K562 (cell line): ENCODE measurements around the gene ST6GAL1. TPM values are rescaled to one million over a fixed set of nuclear protein-coding genes. Genes with fewer than 3 reads are reported as not detected.

Experiments
- ATAC-seq: fragments of 200-7000 bp; cut with Tn5 transposase; 3 replicates; pipeline ENCODE4 v1.9.1; 2020; ENCODE audit warnings: moderate library complexity
- BruUV-seq: library from RNA; stranded (reverse); fragments of 400-500 nt; replicated peaks from 2 replicates; lab custom pipeline; 2021; lab: Mats Ljungman, UMichigan
- CTCF ChIA-PET: fragments of 300-600 bp; formaldehyde crosslinking; extraction: SDS; loops from one replicate; lab custom pipeline; 2021; ENCODE audit warnings: low intra/inter-chr PET ratio; lab: Yijun Ruan, JAX
- POLR2A ChIA-PET: fragments of 300-600, 350-650 bp; sonication (Branson Sonifier 250); formaldehyde crosslinking; extraction: SDS; loops from one replicate; lab custom pipeline; 2021; ENCODE audit warnings: antibody characterized with exemption, inconsistent platforms; lab: Yijun Ruan, JAX
- DNase-seq, 4 experiments: peaks; one replicate each; pipeline versions ENCODE4 v3.0.0 to v3.0.0-alpha.2; 2011 to 2018; ENCODE audit warnings: low spot score in 3 of 4, mixed read lengths in 3 of 4; ENCODE audit errors: extremely low read depth in 1 of 4
- FAIRE-seq: peaks from 2 replicates; lab custom pipeline; 2011; peaks lifted over from hg19 to GRCh38; lab: Jason Lieb, UNC
- H2AFZ ChIP-seq: 2 replicates; pipeline ENCODE4 v1.6.0; 2011; ENCODE audit warnings: low read depth, low read length, control low read depth, inconsistent platforms
- H3K27ac ChIP-seq: fragments of 200-600 bp; 3 replicates; pipeline ENCODE4 v1.8.0; 2011; ENCODE audit warnings: low read depth, mild to moderate bottlenecking, control low read depth, inconsistent platforms, low read length, moderate library complexity, mixed read lengths; ENCODE audit errors: extremely low read depth
- H3K27me3 ChIP-seq, 2 experiments: fragments of 300-600 bp in 1 of 2; 2 replicates in 1 of 2; 3 replicates in 1 of 2; pipeline versions ENCODE4 v1.6.0 to v1.8.0; 2011; ENCODE audit warnings: inconsistent platforms in 2 of 2, low read length in 2 of 2, mild to moderate bottlenecking in 1 of 2, mixed read lengths in 1 of 2, moderate library complexity in 1 of 2; ENCODE audit not compliant: control insufficient read depth in 2 of 2, insufficient read depth in 2 of 2
- H3K36me3 ChIP-seq: fragments of 300-600 bp; 3 replicates; pipeline ENCODE4 v1.8.0; 2011; ENCODE audit warnings: mild to moderate bottlenecking, low read length, inconsistent platforms; ENCODE audit not compliant: control insufficient read depth, insufficient read depth
- H3K4me1 ChIP-seq, 2 experiments: fragments of 200-600 bp in 1 of 2; replicated peaks in 1 of 2; 2 replicates in 1 of 2; 3 replicates in 1 of 2; pipeline versions ENCODE4 v1.5.1 to v1.8.0; 2011; ENCODE audit warnings: inconsistent platforms in 2 of 2, low read length in 2 of 2, mild to moderate bottlenecking in 1 of 2, mixed read lengths in 1 of 2, moderate library complexity in 1 of 2; ENCODE audit not compliant: control insufficient read depth in 2 of 2, insufficient read depth in 2 of 2
- H3K4me2 ChIP-seq: 2 replicates; pipeline ENCODE4 v1.6.1; 2011; ENCODE audit warnings: low read length, control low read depth, inconsistent platforms, mixed read lengths; ENCODE audit not compliant: insufficient read depth
- H3K4me3 ChIP-seq: fragments of 200-600 bp; sonication (generic), shearing (Covaris generic); 2 replicates; pipeline ENCODE4 v1.5.1; 2016; ENCODE audit warnings: control low read depth, inconsistent platforms
- H3K79me2 ChIP-seq: fragments of 200-600 bp; 3 replicates; pipeline ENCODE4 v1.8.0; 2011; ENCODE audit warnings: low read length, inconsistent platforms; ENCODE audit not compliant: control insufficient read depth, insufficient read depth
- H3K9ac ChIP-seq, 2 experiments: 2 replicates each; pipeline versions ENCODE4 v1.6.0 to v1.6.1; 2011; ENCODE audit warnings: low read depth in 2 of 2, low read length in 2 of 2, control low read depth in 1 of 2, inconsistent platforms in 1 of 2, mild to moderate bottlenecking in 1 of 2, mixed read lengths in 1 of 2; ENCODE audit not compliant: insufficient read depth in 1 of 2
- H3K9me1 ChIP-seq: one replicate; pipeline ENCODE4 v1.6.0; 2011; ENCODE audit warnings: inconsistent platforms, mild to moderate bottlenecking, low read length, moderate library complexity; ENCODE audit not compliant: control insufficient read depth, insufficient read depth
- H3K9me3 ChIP-seq: replicated peaks from 2 replicates; pipeline ENCODE4 v1.5.1; 2011; ENCODE audit warnings: low read depth, low read length, inconsistent platforms; ENCODE audit not compliant: control insufficient read depth, insufficient read depth
- H4K20me1 ChIP-seq: replicated peaks from 2 replicates; pipeline ENCODE4 v1.6.1; 2011; ENCODE audit warnings: low read length, inconsistent platforms, mixed read lengths; ENCODE audit not compliant: control insufficient read depth, insufficient read depth
- ETS2 ChIP-seq: IDR thresholded peaks from 2 replicates; pipeline ENCODE4 v1.6.1; 2016; ENCODE audit warnings: borderline replicate concordance, missing genetic modification characterization, mild to moderate bottlenecking, moderate library complexity, missing compliant biosample characterization; ENCODE audit not compliant: poor library complexity, severe bottlenecking
- FOXP4 ChIP-seq: sonication (generic); formaldehyde crosslinking; IDR thresholded peaks from 2 replicates; pipeline ENCODE4 v1.8.0; 2022; ENCODE audit warnings: mild to moderate bottlenecking, missing genetic modification reagents, borderline replicate concordance
- NKRF ChIP-seq: fragments of 450-650 bp; IDR thresholded peaks from 2 replicates; pipeline ENCODE4 v1.6.1; 2016; ENCODE audit warnings: borderline replicate concordance
- SMARCE1 ChIP-seq: fragments of 450-650 bp; IDR thresholded peaks from 2 replicates; pipeline ENCODE4 v1.7.1; 2016; ENCODE audit warnings: mild to moderate bottlenecking
- ZNF639 ChIP-seq, 2 experiments: fragments of 200-800 bp in 1 of 2; sonication (Bioruptor generic) in 1 of 2; sonication (generic) in 1 of 2; formaldehyde crosslinking in 1 of 2; IDR thresholded peaks in 1 of 2; conservative IDR thresholded peaks in 1 of 2; 2 replicates each; pipeline versions ENCODE4 v1.5.0 to v1.6.1; 2016 to 2020; ENCODE audit warnings: missing compliant biosample characterization in 1 of 2, missing genetic modification characterization in 1 of 2, missing genetic modification reagents in 1 of 2
- ZNF696 ChIP-seq: fragments of 250-450 bp; sonication (Bioruptor Pico); conservative IDR thresholded peaks from 2 replicates; pipeline ENCODE4 v1.4.0; 2020; ENCODE audit warnings: mild to moderate bottlenecking, moderate library complexity
- WGBS: fragments of 100-300 bp; shearing (Covaris generic); methylation state at CpG from one replicate; pipeline ENCODE4 v1.1.6; 2016; ENCODE audit warnings: low coverage, mixed read lengths; ENCODE audit not compliant: insufficient coverage; ENCODE audit errors: missing lambda C conversion rate; 5-methylcytosine and 5-hydroxymethylcytosine counted together
- in situ Hi-C: fragments of 300-500 bp; cut with MboI; formaldehyde crosslinking; loops from 4 replicates; pipeline ENCODE4 v1.15.0; 2018; ENCODE audit warnings: inconsistent platforms, mixed read lengths
- intact Hi-C: fragments of 100-400 bp; cut with micrococcal nuclease; formaldehyde crosslinking; loops from 2 replicates; pipeline ENCODE4 v1.14.2; 2022
- polyA plus RNA-seq, 8 experiments: library from polyadenylated mRNA; depleted of rRNA in 4 of 8; stranded (reverse) in 5 of 8; unstranded in 3 of 8; fragments of >200 nt; fragmentation: Nextera tagmentation in 2 of 8; fragmentation: Illumina TruSeq in 1 of 8; extraction: Ambion mirVana in 2 of 8; extraction: Trizol in 1 of 8; gene quantifications; 2 replicates each; pipeline versions ENCODE4 v1.2.1 to v1.2.3, GENCODE V29; 2011 to 2014; ENCODE audit warnings: inconsistent platforms in 1 of 8, missing spikeins in 1 of 8
- total RNA-seq, 7 experiments: library from RNA; depleted of rRNA in 6 of 7; stranded (reverse); fragments of >200 nt in 6 of 7; fragmentation: Illumina TruSeq in 2 of 7; extraction: Trizol in 2 of 7; gene quantifications; 2 replicates each; pipeline versions ENCODE4 v1.2.1 to v1.2.3, GENCODE V29; 2011 to 2021; ENCODE audit warnings: low replicate concordance in 1 of 7

ST6GAL1 gene
- total and polyA plus RNA-seq, 9 of the 15 experiments (the other 6 are each of a cell fraction or from before 2014, with no cell fraction given), result 31.9 to 145 (median 71.0) TPM

GRCh38 chr3:187104342-187104741 is 174.0 kb downstream of the ST6GAL1 start:
- CTCF ChIA-PET, result no interaction called here
- H3K9me3 ChIP-seq, result no peaks in the 10 kb centered on the region
- POLR2A ChIA-PET, result interaction anchor here (0.5 kb wide), 1 partner anchor 30 kb away, joined by 3 read pairs; no protein-coding TSS in a partner anchor
- DNase-seq (no peak), FAIRE-seq (no peak), ATAC-seq (no peak)
- BruUV-seq, result no TSS peak
- no peak overlapping the region for H3K9ac ChIP-seq
- H3K27me3 ChIP-seq, result no peaks in the 10 kb centered on the region
- H3K36me3 ChIP-seq, result no peaks in the 10 kb centered on the region
- intact Hi-C loops (loop anchor here (5.0 kb wide), 1 partner anchor 117 kb away; no protein-coding TSS in a partner anchor), in situ Hi-C loops (no loop called here)
- peaks cover 10 to 16% of the 10 kb centered on the region in 2 experiments for H3K4me1 ChIP-seq
- TF ChIP-seq ZNF696 (CRISPR knock-in tag) (no peak), ETS2 (tag) (no peak), NKRF (no peak), ZNF639 (CRISPR knock-in tag; conservative IDR thresholded peaks at IDR 0.05 in 1 of 2, IDR thresholded peaks at IDR 0.05 in 1 of 2) (no peak), SMARCE1 (no peak), FOXP4 (CRISPR knock-in tag) (no peak)
- no peaks in the 10 kb centered on the region for H3K9me1 ChIP-seq
- H3K27ac ChIP-seq, result no peak overlapping the region
- H2AFZ ChIP-seq, result no peak overlapping the region
- 84% methylated on average over 7 of the region's 7 CpGs for WGBS
- H3K79me2 ChIP-seq, result no peaks in the 10 kb centered on the region
- H4K20me1 ChIP-seq, result no peaks in the 10 kb centered on the region
- H3K4me3 ChIP-seq, result no peak overlapping the region
- no peak overlapping the region for H3K4me2 ChIP-seq
